SK-N-SH treated with all-trans-retinoic acid at 6 μM for 48 hours (cell line): ENCODE results near the gene ZBTB43.

ENCODE experiments used
- ATAC-seq: fragments of 200-7000 bp; cut with Tn5 transposase; 3 replicates; pipeline ENCODE4 v1.9.1; 2020; ENCODE audit warnings: mild to moderate bottlenecking, moderate library complexity
- BACH2 ChIP-seq: fragments of 250-450 bp; sonication (Bioruptor Pico); IDR thresholded peaks from 2 replicates; pipeline ENCODE4 v1.9.0; 2021; ENCODE audit warnings: mild to moderate bottlenecking, borderline replicate concordance
- CSDC2 ChIP-seq: fragments of 250-450 bp; sonication (Bioruptor Pico); IDR thresholded peaks from 2 replicates; pipeline ENCODE4 v1.5.0; 2020; ENCODE audit warnings: mild to moderate bottlenecking, moderate library complexity
- ESRRG ChIP-seq: fragments of 250-450 bp; sonication (Bioruptor Pico); IDR thresholded peaks from 2 replicates; pipeline ENCODE4 v1.6.1; 2021; ENCODE audit warnings: mild to moderate bottlenecking
- GLIS3 ChIP-seq: fragments of 250-450 bp; sonication (Bioruptor Pico); IDR thresholded peaks from 2 replicates; pipeline ENCODE4 v1.5.0; 2020; ENCODE audit warnings: mild to moderate bottlenecking, moderate library complexity
- ISL1 ChIP-seq: fragments of 250-450 bp; sonication (Bioruptor Pico); IDR thresholded peaks from 2 replicates; pipeline ENCODE4 v2.1.2; 2022; ENCODE audit warnings: mild to moderate bottlenecking, moderate library complexity
- OSR1 ChIP-seq: fragments of 250-450 bp; sonication (Bioruptor Pico); IDR thresholded peaks from 2 replicates; pipeline ENCODE4 v1.8.0; 2022; ENCODE audit warnings: moderate library complexity, mild to moderate bottlenecking, inconsistent platforms
- PPARA ChIP-seq: fragments of 250-450 bp; sonication (Bioruptor Pico); IDR thresholded peaks from 2 replicates; pipeline ENCODE4 v1.5.0; 2020; ENCODE audit warnings: mild to moderate bottlenecking, borderline replicate concordance
- RARB ChIP-seq: fragments of 250-450 bp; sonication (Bioruptor Pico); IDR thresholded peaks from 2 replicates; pipeline ENCODE4 v1.8.0; 2021; ENCODE audit warnings: mild to moderate bottlenecking, moderate library complexity
- SNAI2 ChIP-seq: fragments of 250-450 bp; sonication (Bioruptor Pico); IDR thresholded peaks from 2 replicates; pipeline ENCODE4 v1.5.0; 2020; ENCODE audit warnings: mild to moderate bottlenecking, moderate library complexity
- TCF4 ChIP-seq: fragments of 250-450 bp; sonication (Bioruptor Pico); IDR thresholded peaks from 2 replicates; pipeline ENCODE4 v1.8.0; 2021; ENCODE audit warnings: mild to moderate bottlenecking, moderate library complexity, borderline replicate concordance
- TOX ChIP-seq: fragments of 250-450 bp; sonication (Bioruptor Pico); IDR thresholded peaks from 2 replicates; pipeline ENCODE4 v1.8.0; 2021; ENCODE audit warnings: mild to moderate bottlenecking, moderate library complexity, borderline replicate concordance
- TSHZ2 ChIP-seq: fragments of 250-450 bp; sonication (Bioruptor Pico); IDR thresholded peaks from 2 replicates; pipeline ENCODE4 v1.5.0; 2020; ENCODE audit warnings: mild to moderate bottlenecking, moderate library complexity
- ZFP3 ChIP-seq: fragments of 250-450 bp; sonication (Bioruptor Pico); IDR thresholded peaks from 2 replicates; pipeline ENCODE4 v1.5.0; 2020; ENCODE audit warnings: mild to moderate bottlenecking, moderate library complexity
- ZFP30 ChIP-seq: fragments of 450-650 bp; formaldehyde crosslinking; IDR thresholded peaks from 2 replicates; pipeline ENCODE4 v1.5.0; 2022; ENCODE audit warnings: mild to moderate bottlenecking, moderate library complexity
- ZNF565 ChIP-seq: fragments of 450-650 bp; formaldehyde crosslinking; conservative IDR thresholded peaks from 2 replicates; pipeline ENCODE4 v1.5.0; 2020; ENCODE audit warnings: low read depth, mild to moderate bottlenecking, moderate library complexity
- ZNF70 ChIP-seq: fragments of 450-650 bp; formaldehyde crosslinking; IDR thresholded peaks from 2 replicates; pipeline ENCODE4 v1.5.0; 2020; ENCODE audit warnings: mild to moderate bottlenecking, moderate library complexity
- ZNF8 ChIP-seq: fragments of 450-650 bp; formaldehyde crosslinking; IDR thresholded peaks from 2 replicates; pipeline ENCODE4 v1.5.0; 2020; ENCODE audit warnings: mild to moderate bottlenecking, moderate library complexity
- TF ChIP-seq, protein P1 (sequence below): fragments of 250-450 bp; sonication (Bioruptor Pico); IDR thresholded peaks from 2 replicates; pipeline ENCODE4 v1.8.0; 2021; ENCODE audit warnings: low read depth, mild to moderate bottlenecking, moderate library complexity, borderline replicate concordance
- TF ChIP-seq, protein P2 (sequence below): fragments of 250-450 bp; sonication (Bioruptor Pico); IDR thresholded peaks from 2 replicates; pipeline ENCODE4 v1.5.1; 2021; ENCODE audit warnings: mild to moderate bottlenecking, moderate library complexity
- TF ChIP-seq, protein P3 (sequence below): fragments of 250-450 bp; sonication (Bioruptor Pico); IDR thresholded peaks from 2 replicates; pipeline ENCODE4 v1.5.1; 2020; ENCODE audit warnings: low read depth, mild to moderate bottlenecking, moderate library complexity

ZBTB43 gene

DNA sequence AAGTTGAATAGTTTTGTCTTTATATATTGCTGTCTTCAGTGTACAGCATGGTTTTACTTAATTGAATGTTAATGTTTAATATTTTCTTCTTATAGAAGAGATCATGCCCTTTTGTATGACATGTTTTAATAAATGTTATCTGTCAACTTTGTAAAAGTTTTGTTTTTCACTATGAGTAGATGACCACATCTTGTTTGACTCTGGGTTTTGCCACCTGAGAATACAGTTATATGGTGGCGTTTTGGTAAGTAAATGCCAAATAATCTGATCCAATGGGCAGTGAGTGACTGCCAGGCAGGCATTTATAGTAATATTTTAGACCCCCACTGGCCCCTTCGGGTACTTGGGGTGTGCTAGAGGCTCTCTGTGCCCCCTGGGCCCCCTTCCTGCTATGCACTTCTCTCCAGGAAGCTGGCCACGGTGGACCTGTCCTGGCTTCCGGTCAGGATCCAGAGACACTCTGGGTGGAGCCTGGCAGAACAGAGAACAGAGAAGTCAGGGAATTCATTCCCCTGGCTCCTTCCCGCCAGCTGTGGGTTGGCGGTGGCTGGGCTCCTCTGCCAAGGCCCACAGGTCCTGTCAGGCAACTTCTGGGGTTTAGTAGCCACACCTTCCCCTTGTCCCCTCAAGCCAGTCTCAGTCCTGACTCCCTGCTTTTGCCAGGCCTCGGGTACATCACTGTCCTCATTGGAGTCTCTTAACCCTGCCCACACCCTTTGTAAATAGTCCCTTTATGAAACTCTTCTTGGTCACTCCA, 33.4 kb downstream of the ZBTB43 start:
- no peak for TF ChIP-seq ISL1
- no peak for TF ChIP-seq GLIS3
- TF ChIP-seq ZFP3 (CRISPR knock-in tag), result no peak
- TF ChIP-seq ZNF8 (CRISPR knock-in tag), result no peak
- TF ChIP-seq ESRRG, result no peak
- no peak for TF ChIP-seq PPARA
- TF ChIP-seq, all 23 proteins: peak for 0
- no peak for ATAC-seq

- no peak for ATAC-seq
- TF ChIP-seq SNAI2 (CRISPR knock-in tag) (no peak), CSDC2 (no peak), OSR1 (CRISPR knock-in tag) (no peak)
Measured at GRCh38 chr9:126838895-126839294, 34.1 kb downstream of the ZBTB43 start.

GRCh38 chr9:126839301-126839700, 34.5 kb downstream of the ZBTB43 start:
- TF ChIP-seq CSDC2, result no peak
- TF ChIP-seq TSHZ2 (CRISPR knock-in tag), result no peak
- TF ChIP-seq GLIS3, result no peak
- no peak for TF ChIP-seq ZFP30 (CRISPR knock-in tag)
- TF ChIP-seq TCF4 (CRISPR knock-in tag), result no peak
- no peak for TF ChIP-seq SNAI2 (CRISPR knock-in tag)
- TF ChIP-seq, protein P1, sequence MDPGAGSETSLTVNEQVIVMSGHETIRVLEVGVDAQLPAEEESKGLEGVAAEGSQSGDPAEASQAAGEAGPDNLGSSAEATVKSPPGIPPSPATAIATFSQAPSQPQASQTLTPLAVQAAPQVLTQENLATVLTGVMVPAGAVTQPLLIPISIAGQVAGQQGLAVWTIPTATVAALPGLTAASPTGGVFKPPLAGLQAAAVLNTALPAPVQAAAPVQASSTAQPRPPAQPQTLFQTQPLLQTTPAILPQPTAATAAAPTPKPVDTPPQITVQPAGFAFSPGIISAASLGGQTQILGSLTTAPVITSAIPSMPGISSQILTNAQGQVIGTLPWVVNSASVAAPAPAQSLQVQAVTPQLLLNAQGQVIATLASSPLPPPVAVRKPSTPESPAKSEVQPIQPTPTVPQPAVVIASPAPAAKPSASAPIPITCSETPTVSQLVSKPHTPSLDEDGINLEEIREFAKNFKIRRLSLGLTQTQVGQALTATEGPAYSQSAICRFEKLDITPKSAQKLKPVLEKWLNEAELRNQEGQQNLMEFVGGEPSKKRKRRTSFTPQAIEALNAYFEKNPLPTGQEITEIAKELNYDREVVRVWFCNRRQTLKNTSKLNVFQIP (CRISPR knock-in tag), result no peak
- TF ChIP-seq ZNF70 (CRISPR knock-in tag), result no peak
- no peak for TF ChIP-seq TOX (CRISPR knock-in tag)
- no peak for TF ChIP-seq ZNF565
- TF ChIP-seq BACH2 (CRISPR knock-in tag), result no peak
- TF ChIP-seq, protein P2, sequence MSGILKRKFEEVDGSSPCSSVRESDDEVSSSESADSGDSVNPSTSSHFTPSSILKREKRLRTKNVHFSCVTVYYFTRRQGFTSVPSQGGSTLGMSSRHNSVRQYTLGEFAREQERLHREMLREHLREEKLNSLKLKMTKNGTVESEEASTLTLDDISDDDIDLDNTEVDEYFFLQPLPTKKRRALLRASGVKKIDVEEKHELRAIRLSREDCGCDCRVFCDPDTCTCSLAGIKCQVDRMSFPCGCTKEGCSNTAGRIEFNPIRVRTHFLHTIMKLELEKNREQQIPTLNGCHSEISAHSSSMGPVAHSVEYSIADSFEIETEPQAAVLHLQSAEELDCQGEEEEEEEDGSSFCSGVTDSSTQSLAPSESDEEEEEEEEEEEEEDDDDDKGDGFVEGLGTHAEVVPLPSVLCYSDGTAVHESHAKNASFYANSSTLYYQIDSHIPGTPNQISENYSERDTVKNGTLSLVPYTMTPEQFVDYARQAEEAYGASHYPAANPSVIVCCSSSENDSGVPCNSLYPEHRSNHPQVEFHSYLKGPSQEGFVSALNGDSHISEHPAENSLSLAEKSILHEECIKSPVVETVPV (CRISPR knock-in tag), result no peak
- no peak for ATAC-seq

DNA sequence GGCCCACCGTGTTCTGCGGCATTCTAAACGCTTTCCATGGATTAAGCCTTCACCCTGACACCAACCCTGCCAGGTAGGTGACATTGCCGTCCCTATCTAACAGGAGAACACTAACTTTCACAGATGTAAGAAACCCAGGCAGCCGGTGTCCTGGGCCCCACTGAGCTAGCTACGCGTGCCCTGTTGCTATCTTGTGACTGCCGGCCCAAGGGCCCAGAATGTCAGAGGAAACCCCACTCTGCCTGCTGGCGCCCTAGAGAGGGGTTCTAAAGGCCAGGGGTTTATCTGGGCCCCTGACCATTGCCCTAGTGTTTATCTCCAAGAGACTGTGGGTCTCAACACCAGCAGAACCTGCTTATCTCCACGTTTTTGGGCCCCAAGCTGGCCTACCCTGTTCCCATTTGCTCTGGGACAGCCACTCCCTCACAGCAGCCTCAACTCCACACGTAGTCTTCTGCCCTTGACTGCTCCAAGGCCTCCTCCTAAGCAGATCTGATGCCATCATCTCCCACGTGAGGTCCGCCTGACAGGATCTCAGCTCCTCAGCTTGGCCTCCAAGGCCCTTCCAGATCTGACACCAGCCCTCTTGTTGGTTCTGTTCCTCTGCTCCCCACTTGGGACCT, 37.5 kb downstream of the ZBTB43 start:
- no peak for ATAC-seq
- TF ChIP-seq, protein P3, sequence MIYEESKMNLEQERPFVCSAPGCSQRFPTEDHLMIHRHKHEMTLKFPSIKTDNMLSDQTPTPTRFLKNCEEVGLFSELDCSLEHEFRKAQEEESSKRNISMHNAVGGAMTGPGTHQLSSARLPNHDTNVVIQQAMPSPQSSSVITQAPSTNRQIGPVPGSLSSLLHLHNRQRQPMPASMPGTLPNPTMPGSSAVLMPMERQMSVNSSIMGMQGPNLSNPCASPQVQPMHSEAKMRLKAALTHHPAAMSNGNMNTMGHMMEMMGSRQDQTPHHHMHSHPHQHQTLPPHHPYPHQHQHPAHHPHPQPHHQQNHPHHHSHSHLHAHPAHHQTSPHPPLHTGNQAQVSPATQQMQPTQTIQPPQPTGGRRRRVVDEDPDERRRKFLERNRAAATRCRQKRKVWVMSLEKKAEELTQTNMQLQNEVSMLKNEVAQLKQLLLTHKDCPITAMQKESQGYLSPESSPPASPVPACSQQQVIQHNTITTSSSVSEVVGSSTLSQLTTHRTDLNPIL, result no peak
- TF ChIP-seq BACH2 (CRISPR knock-in tag), result no peak
- no peak for TF ChIP-seq PPARA
- no peak for TF ChIP-seq TOX (CRISPR knock-in tag)
- TF ChIP-seq, protein P1 (CRISPR knock-in tag), result no peak
- no peak for TF ChIP-seq OSR1 (CRISPR knock-in tag)
- TF ChIP-seq ZFP3 (CRISPR knock-in tag), result no peak
- TF ChIP-seq RARB, result no peak
- no peak for TF ChIP-seq ZNF8 (CRISPR knock-in tag)
- TF ChIP-seq TSHZ2 (CRISPR knock-in tag), result no peak
- TF ChIP-seq, all 23 proteins: peak for 0
